Fibroblast of mammary gland (primary cell): ENCODE measurements around the gene DUOXA1.
"Not testable (repeated sequence)": the region's sequence is repeated elsewhere in the genome, so short reads cannot be mapped to it uniquely, and the experiment has no call there.

Source experiments
- DNase-seq: peaks from one replicate; pipeline ENCODE4 v3.0.0-alpha.2; 2010; ENCODE audit warnings: low read depth
- H3K4me3 ChIP-seq: 2 replicates; pipeline ENCODE4 v1.5.1; 2011; ENCODE audit warnings: low read depth, mild to moderate bottlenecking, low read length, moderate library complexity; ENCODE audit not compliant: control insufficient read depth
- TF ChIP-seq, protein P1 (sequence below): conservative IDR thresholded peaks from 2 replicates; pipeline ENCODE4 v1.5.1; 2011; ENCODE audit warnings: low read depth, low read length, inconsistent platforms; ENCODE audit not compliant: control insufficient read depth, insufficient read depth

The DUOXA1 gene

DNA sequence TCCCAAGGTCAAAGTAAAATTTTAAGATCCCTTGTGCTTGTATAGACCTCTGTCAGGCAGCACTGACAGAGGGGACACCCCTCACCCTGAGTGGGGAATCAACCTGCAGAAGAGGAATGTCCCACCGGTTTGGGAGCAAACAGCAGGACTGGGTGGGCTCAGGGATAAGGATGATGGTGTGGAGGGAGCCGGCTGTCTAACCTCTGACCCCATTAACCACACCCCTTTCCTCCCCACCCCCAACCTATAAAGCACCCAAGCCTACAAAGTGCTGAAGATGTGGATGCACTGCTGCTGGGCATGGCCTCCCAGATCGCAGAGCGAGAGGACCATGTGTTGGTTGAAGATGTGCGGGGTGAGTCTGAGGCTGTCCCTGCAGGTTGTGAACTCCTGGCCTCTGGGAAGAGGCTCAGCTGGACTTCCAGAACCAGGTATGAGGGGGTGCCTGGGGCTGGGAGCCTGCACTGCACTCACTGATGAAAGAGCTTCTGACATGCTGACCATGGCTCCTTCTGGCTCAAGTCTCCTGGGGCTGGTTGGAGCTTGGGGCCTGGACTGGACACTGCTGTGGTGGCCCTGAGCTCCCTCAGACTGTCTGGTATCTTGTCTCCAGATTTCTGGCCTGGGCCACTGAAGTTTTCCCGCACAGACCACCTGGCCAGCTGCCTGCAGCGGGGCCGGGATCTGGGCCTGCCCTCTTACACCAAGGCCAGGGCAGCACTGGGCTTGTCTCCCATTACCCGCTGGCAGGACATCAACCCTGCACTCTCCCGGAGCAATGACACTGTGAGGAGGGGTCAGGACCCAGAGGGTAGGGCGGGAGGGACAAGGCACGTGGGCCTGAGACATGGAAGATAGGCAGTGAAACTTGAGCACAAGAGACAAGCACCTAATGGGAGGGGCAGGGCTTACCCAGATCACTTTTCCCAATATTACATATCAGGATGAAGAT lies 9.4 kb upstream of the DUOXA1 start:
- DNase-seq: no peak
- no peak overlapping the region for H3K4me3 ChIP-seq
- TF ChIP-seq, protein P1, sequence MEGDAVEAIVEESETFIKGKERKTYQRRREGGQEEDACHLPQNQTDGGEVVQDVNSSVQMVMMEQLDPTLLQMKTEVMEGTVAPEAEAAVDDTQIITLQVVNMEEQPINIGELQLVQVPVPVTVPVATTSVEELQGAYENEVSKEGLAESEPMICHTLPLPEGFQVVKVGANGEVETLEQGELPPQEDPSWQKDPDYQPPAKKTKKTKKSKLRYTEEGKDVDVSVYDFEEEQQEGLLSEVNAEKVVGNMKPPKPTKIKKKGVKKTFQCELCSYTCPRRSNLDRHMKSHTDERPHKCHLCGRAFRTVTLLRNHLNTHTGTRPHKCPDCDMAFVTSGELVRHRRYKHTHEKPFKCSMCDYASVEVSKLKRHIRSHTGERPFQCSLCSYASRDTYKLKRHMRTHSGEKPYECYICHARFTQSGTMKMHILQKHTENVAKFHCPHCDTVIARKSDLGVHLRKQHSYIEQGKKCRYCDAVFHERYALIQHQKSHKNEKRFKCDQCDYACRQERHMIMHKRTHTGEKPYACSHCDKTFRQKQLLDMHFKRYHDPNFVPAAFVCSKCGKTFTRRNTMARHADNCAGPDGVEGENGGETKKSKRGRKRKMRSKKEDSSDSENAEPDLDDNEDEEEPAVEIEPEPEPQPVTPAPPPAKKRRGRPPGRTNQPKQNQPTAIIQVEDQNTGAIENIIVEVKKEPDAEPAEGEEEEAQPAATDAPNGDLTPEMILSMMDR: no peak

DNA sequence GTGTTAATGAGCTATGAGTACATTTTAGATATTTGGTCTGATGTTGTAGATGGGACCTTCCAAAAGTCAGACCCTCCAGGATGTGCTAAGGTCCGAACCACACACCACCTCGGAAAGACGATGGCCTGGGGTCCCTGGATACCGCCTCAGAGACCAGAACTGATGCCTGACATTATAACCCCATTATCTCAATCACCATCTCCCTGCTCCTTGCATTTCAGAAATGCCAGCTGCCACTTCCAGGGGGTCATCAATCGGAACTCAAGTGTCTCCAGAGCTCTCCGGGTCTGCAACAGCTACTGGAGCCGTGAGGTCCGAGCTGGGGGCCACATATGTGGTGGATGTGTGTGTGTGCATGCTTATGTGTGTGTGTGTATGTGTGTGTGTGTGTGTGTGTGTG lies 8.0 kb upstream of the DUOXA1 start:
- TF ChIP-seq, protein P1: no peak
- no peak overlapping the region for H3K4me3 ChIP-seq
- DNase-seq: no peak

DNA sequence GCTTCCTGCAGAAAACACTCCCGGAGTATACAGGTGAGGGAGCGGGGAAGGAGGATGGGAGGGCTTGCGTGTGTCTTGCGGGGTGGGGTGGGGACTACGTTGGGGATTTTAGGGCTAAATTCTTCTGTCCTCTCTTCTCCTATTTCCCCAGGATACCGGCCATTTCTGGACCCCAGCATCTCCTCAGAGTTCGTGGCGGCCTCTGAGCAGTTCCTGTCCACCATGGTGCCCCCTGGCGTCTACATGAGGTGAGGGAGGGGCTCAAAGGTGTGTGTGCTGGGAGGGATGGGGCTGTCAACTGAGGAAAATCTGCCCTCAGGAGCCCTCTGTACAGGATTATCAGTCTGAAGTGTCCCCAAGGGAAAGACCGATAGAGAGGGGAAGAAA lies 6.7 kb upstream of the DUOXA1 start:
- no peak overlapping the region for H3K4me3 ChIP-seq
- DNase-seq: no peak
- TF ChIP-seq, protein P1: no peak

DNA sequence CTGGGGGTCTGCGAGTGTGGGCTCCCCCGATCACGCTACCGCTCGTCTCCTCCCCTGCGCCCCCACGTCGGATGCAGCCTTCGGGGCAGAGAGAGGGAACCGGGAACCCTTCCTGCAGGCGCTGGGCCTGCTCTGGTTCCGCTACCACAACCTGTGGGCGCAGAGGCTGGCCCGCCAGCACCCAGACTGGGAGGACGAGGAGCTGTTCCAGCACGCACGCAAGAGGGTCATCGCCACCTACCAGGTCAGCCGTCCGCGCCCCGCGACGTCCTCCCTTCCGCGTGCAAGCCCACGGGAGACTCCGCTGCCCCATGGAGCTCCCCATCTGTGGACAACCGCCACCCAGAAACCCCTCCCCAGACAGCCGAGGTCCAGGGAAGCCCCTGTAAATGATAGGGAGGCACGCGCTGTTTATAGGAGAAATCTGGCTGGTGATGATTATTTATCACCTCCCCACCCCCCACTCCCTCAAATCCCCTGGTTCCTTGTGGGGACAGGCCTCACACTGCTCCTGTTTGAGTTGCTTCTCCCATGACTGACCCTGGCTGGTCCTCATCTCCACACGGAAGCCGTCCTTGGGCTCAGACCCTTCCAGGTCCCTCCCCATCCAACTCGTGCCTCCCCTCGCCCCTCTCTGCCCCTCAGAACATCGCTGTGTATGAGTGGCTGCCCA lies 6.2 kb upstream of the DUOXA1 start:
- not testable (repeated sequence) for H3K4me3 ChIP-seq, DNase-seq

DNA sequence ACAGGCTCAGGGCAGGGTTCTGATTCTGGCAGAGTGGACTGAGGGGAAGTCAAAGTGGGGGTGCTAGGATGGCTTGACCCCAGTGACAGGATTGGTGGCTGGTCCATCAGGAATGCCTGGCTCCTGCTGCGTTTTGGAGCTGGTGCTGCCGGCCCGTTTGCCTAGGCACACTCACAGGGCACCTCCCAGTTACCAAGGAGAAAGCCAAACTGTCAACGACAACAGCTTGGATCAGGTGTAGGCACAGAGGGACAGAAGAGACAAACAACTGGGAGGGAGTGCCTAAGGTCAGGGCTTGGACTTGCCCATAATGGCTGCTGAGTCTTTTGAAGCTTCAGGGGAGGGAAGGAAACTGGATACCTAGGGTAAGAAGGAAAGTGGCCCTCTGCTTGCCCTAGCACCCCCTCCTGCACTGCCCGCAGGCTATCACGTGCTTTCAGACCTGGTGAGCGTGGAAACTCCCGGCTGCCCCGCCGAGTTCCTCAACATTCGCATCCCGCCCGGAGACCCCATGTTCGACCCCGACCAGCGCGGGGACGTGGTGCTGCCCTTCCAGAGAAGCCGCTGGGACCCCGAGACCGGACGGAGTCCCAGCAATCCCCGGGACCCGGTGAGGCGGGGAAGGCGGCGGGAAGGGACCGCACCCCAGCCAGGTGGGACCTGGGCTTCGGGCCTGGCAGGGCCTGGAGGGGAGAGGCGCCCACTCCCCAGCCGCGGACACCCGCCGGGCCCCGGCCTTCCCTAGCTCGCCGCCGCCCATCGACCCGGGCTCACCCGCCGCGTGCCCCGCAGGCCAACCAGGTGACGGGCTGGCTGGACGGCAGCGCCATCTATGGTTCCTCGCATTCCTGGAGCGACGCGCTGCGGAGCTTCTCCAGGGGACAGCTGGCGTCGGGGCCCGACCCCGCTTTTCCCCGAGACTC lies 5.3 kb upstream of the DUOXA1 start:
- H3K4me3 ChIP-seq: no peak overlapping the region
- no peak for DNase-seq
- TF ChIP-seq, protein P1: no peak

DNA sequence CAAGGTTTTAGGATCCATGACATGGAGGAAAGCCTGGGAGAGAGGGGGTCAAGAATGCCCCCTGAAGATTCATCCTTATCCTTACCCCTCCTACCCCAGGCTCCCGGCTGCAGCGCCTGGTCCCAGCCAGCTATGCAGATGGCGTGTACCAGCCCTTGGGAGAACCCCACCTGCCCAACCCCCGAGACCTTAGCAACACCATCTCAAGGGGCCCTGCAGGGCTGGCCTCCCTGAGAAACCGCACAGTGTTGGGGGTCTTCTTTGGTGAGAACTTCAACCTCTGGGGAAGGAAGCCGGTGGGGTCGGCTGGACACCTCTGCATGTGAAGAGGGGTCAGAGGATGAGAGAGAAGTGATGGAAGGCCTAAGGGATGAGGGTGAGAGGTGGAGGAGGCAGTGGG lies 4.4 kb upstream of the DUOXA1 start:
- H3K4me3 ChIP-seq: no peak overlapping the region
- DNase-seq: no peak
- TF ChIP-seq, protein P1: no peak

DNA sequence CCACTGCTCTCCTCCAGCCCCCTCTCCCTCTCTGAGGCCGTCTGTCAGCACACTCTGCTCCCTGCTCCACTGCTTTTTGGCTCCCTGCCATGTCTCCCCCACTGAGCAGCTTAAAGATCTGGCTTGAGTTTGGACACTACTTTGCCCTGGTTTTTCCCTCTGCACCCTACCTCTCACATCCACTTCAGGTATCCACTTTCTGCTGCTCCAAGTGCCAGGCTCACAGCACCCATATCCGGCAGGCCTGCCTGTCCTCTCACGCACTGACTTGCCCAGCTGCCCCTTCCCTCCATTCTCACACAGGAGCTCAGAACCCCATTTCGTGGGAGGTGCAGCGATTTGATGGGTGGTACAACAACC lies 3.9 kb upstream of the DUOXA1 start:
- no peak for DNase-seq
- TF ChIP-seq, protein P1: no peak
- H3K4me3 ChIP-seq: no peak overlapping the region
